IPS-15b (cell line): Measurements from ENCODE around the gene LRMDA.

Experiments used
- H3K27me3 ChIP-seq: one replicate; pipeline ENCODE4 v1.6.1; 2013; ENCODE audit warnings: low read length; ENCODE audit not compliant: control insufficient read depth, insufficient read depth
- H3K36me3 ChIP-seq: one replicate; pipeline ENCODE4 v1.6.1; 2013; ENCODE audit warnings: low read length; ENCODE audit not compliant: control insufficient read depth, insufficient read depth
- H3K4me1 ChIP-seq: one replicate; pipeline ENCODE4 v1.6.1; 2013; ENCODE audit warnings: mild to moderate bottlenecking, low read length; ENCODE audit not compliant: control insufficient read depth, insufficient read depth
- H3K4me3 ChIP-seq: one replicate; pipeline ENCODE4 v1.5.1; 2013; ENCODE audit warnings: low read depth, low read length
- H3K9ac ChIP-seq: one replicate; pipeline ENCODE4 v1.6.1; 2013; ENCODE audit warnings: low read depth, mild to moderate bottlenecking, low read length
- H3K9me3 ChIP-seq: one replicate; pipeline ENCODE4 v1.6.1; 2013; ENCODE audit warnings: mild to moderate bottlenecking, low read length; ENCODE audit not compliant: control insufficient read depth, insufficient read depth

The LRMDA gene

GRCh38 chr10:76038696-76039095, 607.3 kb downstream of the LRMDA start:
- Histone ChIP-seq H3K9me3 (no peaks in the 10 kb centered on the region), H3K4me3 (no peak overlapping the region), H3K9ac (no peak overlapping the region), H3K36me3 (no peaks in the 10 kb centered on the region), H3K4me1 (no peaks in the 10 kb centered on the region), H3K27me3 (no peaks in the 10 kb centered on the region)

GRCh38 chr10:76040107-76040829, 608.8 kb downstream of the LRMDA start:
- H3K9me3 ChIP-seq, result no peaks in the 10 kb centered on the region
- H3K9ac ChIP-seq, result no peak overlapping the region

GRCh38 chr10:76040830-76041220, 609.4 kb downstream of the LRMDA start:
- Histone ChIP-seq H3K36me3 (no peaks in the 10 kb centered on the region), H3K4me3 (no peak overlapping the region)

More at GRCh38 chr10:76040107-76040829, 608.8 kb downstream of the LRMDA start:
- Histone ChIP-seq H3K36me3 (no peaks in the 10 kb centered on the region), H3K4me3 (no peak overlapping the region), H3K27me3 (no peaks in the 10 kb centered on the region), H3K4me1 (no peaks in the 10 kb centered on the region)

GRCh38 chr10:76041551-76041950, 610.1 kb downstream of the LRMDA start:
- no peaks in the 10 kb centered on the region for H3K9me3 ChIP-seq
- H3K4me1 ChIP-seq, result no peaks in the 10 kb centered on the region
- no peaks in the 10 kb centered on the region for H3K27me3 ChIP-seq
- no peaks in the 10 kb centered on the region for H3K36me3 ChIP-seq
- no peak overlapping the region for H3K4me3 ChIP-seq
- H3K9ac ChIP-seq, result no peak overlapping the region

More at GRCh38 chr10:76040830-76041220, 609.4 kb downstream of the LRMDA start:
- H3K9me3 ChIP-seq, result no peaks in the 10 kb centered on the region
- no peaks in the 10 kb centered on the region for H3K4me1 ChIP-seq
- H3K9ac ChIP-seq, result no peak overlapping the region
- no peaks in the 10 kb centered on the region for H3K27me3 ChIP-seq

GRCh38 chr10:76043261-76043660, 611.8 kb downstream of the LRMDA start:
- no peaks in the 10 kb centered on the region for H3K36me3 ChIP-seq
- no peaks in the 10 kb centered on the region for H3K9me3 ChIP-seq
- H3K4me1 ChIP-seq, result no peaks in the 10 kb centered on the region
- H3K4me3 ChIP-seq, result no peak overlapping the region
- H3K27me3 ChIP-seq, result no peaks in the 10 kb centered on the region
- H3K9ac ChIP-seq, result no peak overlapping the region

- H3K4me3 ChIP-seq, result no peak overlapping the region
Measured at GRCh38 chr10:76044751-76045150, 613.3 kb downstream of the LRMDA start.

GRCh38 chr10:76045174-76045573, 613.8 kb downstream of the LRMDA start:
- Histone ChIP-seq H3K4me1 (no peaks in the 10 kb centered on the region), H3K27me3 (no peaks in the 10 kb centered on the region), H3K9ac (no peak overlapping the region), H3K4me3 (no peak overlapping the region), H3K9me3 (no peaks in the 10 kb centered on the region), H3K36me3 (no peaks in the 10 kb centered on the region)

More at GRCh38 chr10:76044751-76045150, 613.3 kb downstream of the LRMDA start:
- Histone ChIP-seq H3K27me3 (no peaks in the 10 kb centered on the region), H3K4me1 (no peaks in the 10 kb centered on the region), H3K9me3 (no peaks in the 10 kb centered on the region), H3K9ac (no peak overlapping the region), H3K36me3 (no peaks in the 10 kb centered on the region)

- H3K27me3 ChIP-seq, result no peaks in the 10 kb centered on the region
- H3K36me3 ChIP-seq, result no peaks in the 10 kb centered on the region
- H3K4me1 ChIP-seq, result no peaks in the 10 kb centered on the region
- no peak overlapping the region for H3K9ac ChIP-seq
- H3K4me3 ChIP-seq, result no peak overlapping the region
- H3K9me3 ChIP-seq, result no peaks in the 10 kb centered on the region
Measured at GRCh38 chr10:76047521-76047920, 616.1 kb downstream of the LRMDA start.

GRCh38 chr10:76049581-76050290, 618.3 kb downstream of the LRMDA start:
- Histone ChIP-seq H3K9me3 (no peaks in the 10 kb centered on the region), H3K4me1 (no peaks in the 10 kb centered on the region), H3K36me3 (no peaks in the 10 kb centered on the region), H3K27me3 (no peaks in the 10 kb centered on the region), H3K4me3 (no peak overlapping the region), H3K9ac (no peak overlapping the region)

- H3K9ac ChIP-seq, result no peak overlapping the region
- H3K4me3 ChIP-seq, result no peak overlapping the region
Measured at GRCh38 chr10:76050291-76050625, 618.8 kb downstream of the LRMDA start.

GRCh38 chr10:76051007-76051936, 619.8 kb downstream of the LRMDA start:
- Histone ChIP-seq H3K27me3 (no peaks in the 10 kb centered on the region), H3K9ac (no peak overlapping the region)

More at GRCh38 chr10:76050291-76050625, 618.8 kb downstream of the LRMDA start:
- no peaks in the 10 kb centered on the region for H3K4me1 ChIP-seq
- H3K36me3 ChIP-seq, result no peaks in the 10 kb centered on the region
- no peaks in the 10 kb centered on the region for H3K27me3 ChIP-seq
- no peaks in the 10 kb centered on the region for H3K9me3 ChIP-seq

More at GRCh38 chr10:76051007-76051936, 619.8 kb downstream of the LRMDA start:
- Histone ChIP-seq H3K36me3 (no peaks in the 10 kb centered on the region), H3K9me3 (peaks cover 6% of the 10 kb centered on the region), H3K4me1 (no peaks in the 10 kb centered on the region), H3K4me3 (no peak overlapping the region)
